AG09309 (cell line): ENCODE measurements around the gene CYB5R4.

Experiments
- DNase-seq: peaks from one replicate; pipeline ENCODE4 v3.0.0-alpha.2; 2010; ENCODE audit warnings: low read depth
- H3K4me3 ChIP-seq: 2 replicates; pipeline ENCODE4 v1.5.1; 2011; ENCODE audit warnings: mild to moderate bottlenecking, low read depth, low read length, moderate library complexity; ENCODE audit not compliant: control insufficient read depth
- CTCF ChIP-seq: IDR thresholded peaks from 2 replicates; pipeline ENCODE4 v1.5.1; 2011; ENCODE audit warnings: mild to moderate bottlenecking, low read depth, low read length, inconsistent platforms; ENCODE audit not compliant: insufficient read depth, control insufficient read depth; ENCODE audit errors: missing control alignments

The CYB5R4 gene

GRCh38 chr6:83859410-83860358 is at the start of gene CYB5R4:
CYB5R4 (plus strand) TSS chr6:83859689; CDS start chr6:83859783, 94 bp downstream.
- H3K4me3 ChIP-seq = peak within 1 kb of the TSS; percentile 99
- TF ChIP-seq CTCF = peak; percentile 58
- DNase-seq = peak; percentile 81

- TF ChIP-seq CTCF = no peak
- DNase-seq = no peak
- H3K4me3 ChIP-seq = no peak overlapping the region
These were observed 46.9 kb upstream of the CYB5R4 start for GRCh38 chr6:83812595-83812994.

- H3K4me3 ChIP-seq = no peak overlapping the region
- no peak for TF ChIP-seq CTCF
- no peak for DNase-seq
These were observed 43.7 kb upstream of the CYB5R4 start for GRCh38 chr6:83815631-83816272.

GRCh38 chr6:83822629-83823169 is 36.8 kb upstream of the CYB5R4 start:
- TF ChIP-seq CTCF = no peak
- DNase-seq = no peak
- H3K4me3 ChIP-seq = no peak overlapping the region

GRCh38 chr6:83824388-83824801 is 35.1 kb upstream of the CYB5R4 start:
- no peak for DNase-seq
- H3K4me3 ChIP-seq = no peak overlapping the region
- no peak for TF ChIP-seq CTCF

GRCh38 chr6:83824831-83825230 is 34.7 kb upstream of the CYB5R4 start:
- no peak for TF ChIP-seq CTCF

More at GRCh38 chr6:83824831-83825230, 34.7 kb upstream of the CYB5R4 start:
- DNase-seq = no peak
- no peak overlapping the region for H3K4me3 ChIP-seq
